ENCODE results near the gene NDNF.

The NDNF gene

GRCh38 chr4:121093261-121093660, 20.9 kb upstream of the NDNF start:
- in situ Hi-C loops (cut with HindIII; ENCODE audit: low sequenced_read_pairs): no loop called here
- H3K4me3 ChIP-seq (ENCODE audit: low read depth, low read length): no peak overlapping the region
- no peak for TF ChIP-seq CTCF (IDR thresholded peaks at IDR 0.05; ENCODE audit: low read depth, low read length)
- DNase-seq (ENCODE audit: low read depth, low spot score): no peak

GRCh38 chr4:121091941-121092340, 19.6 kb upstream of the NDNF start:
- in situ Hi-C loops (cut with HindIII; ENCODE audit: low sequenced_read_pairs): no loop called here
- no peak for TF ChIP-seq CTCF (IDR thresholded peaks at IDR 0.05; ENCODE audit: low read depth, low read length)
- H3K4me3 ChIP-seq (ENCODE audit: low read depth, low read length): no peak overlapping the region
- DNase-seq (ENCODE audit: low read depth, low spot score): no peak

GRCh38 chr4:121088867-121089266, 16.5 kb upstream of the NDNF start:
- in situ Hi-C loops (cut with HindIII; ENCODE audit: low sequenced_read_pairs): no loop called here
- H3K4me3 ChIP-seq (ENCODE audit: low read depth, low read length): no peak overlapping the region
- no peak for TF ChIP-seq CTCF (IDR thresholded peaks at IDR 0.05; ENCODE audit: low read depth, low read length)
- DNase-seq (ENCODE audit: low read depth, low spot score): no peak

- DNase-seq (ENCODE audit: low read depth, low spot score): no peak
- no peak overlapping the region for H3K4me3 ChIP-seq (ENCODE audit: low read depth, low read length)
- TF ChIP-seq CTCF (IDR thresholded peaks at IDR 0.05; ENCODE audit: low read depth, low read length): no peak
- in situ Hi-C loops (cut with HindIII; ENCODE audit: low sequenced_read_pairs): no loop called here
Measured at GRCh38 chr4:121079376-121079775, 7.0 kb upstream of the NDNF start.

GRCh38 chr4:121077496-121077895, 5.2 kb upstream of the NDNF start:
- no peak for DNase-seq (ENCODE audit: low read depth, low spot score)
- no peak for TF ChIP-seq CTCF (IDR thresholded peaks at IDR 0.05; ENCODE audit: low read depth, low read length)
- no peak overlapping the region for H3K4me3 ChIP-seq (ENCODE audit: low read depth, low read length)
- in situ Hi-C loops (cut with HindIII; ENCODE audit: low sequenced_read_pairs): no loop called here

- H3K4me3 ChIP-seq (ENCODE audit: low read depth, low read length): no peak overlapping the region
- in situ Hi-C loops (cut with HindIII; ENCODE audit: low sequenced_read_pairs): no loop called here
- TF ChIP-seq CTCF (IDR thresholded peaks at IDR 0.05; ENCODE audit: low read depth, low read length): no peak
- DNase-seq (ENCODE audit: low read depth, low spot score): no peak
Measured at GRCh38 chr4:121076416-121076815, 4.1 kb upstream of the NDNF start.

Data from astrocyte of the spinal cord (primary cell).